Skeletal muscle satellite cell (primary cell): ENCODE measurements around the gene ADAM12.

Experiments used
- H3K27me3 ChIP-seq: 2 replicates; pipeline ENCODE4 v1.7.0; 2013; ENCODE audit warnings: low read length; ENCODE audit not compliant: control insufficient read depth, insufficient read depth
- H3K36me3 ChIP-seq: 2 replicates; pipeline ENCODE4 v1.7.0; 2013; ENCODE audit warnings: mild to moderate bottlenecking, control low read depth, low read length; ENCODE audit not compliant: insufficient read depth
- H3K4me1 ChIP-seq: 2 replicates; pipeline ENCODE4 v1.7.0; 2013; ENCODE audit warnings: low read length; ENCODE audit not compliant: control insufficient read depth, insufficient read depth
- H3K4me2 ChIP-seq: 2 replicates; pipeline ENCODE4 v1.7.0; 2013; ENCODE audit warnings: mild to moderate bottlenecking, low read length
- H3K4me3 ChIP-seq: 2 replicates; pipeline ENCODE4 v1.7.0; 2013; ENCODE audit warnings: low read length
- H3K9ac ChIP-seq: 2 replicates; pipeline ENCODE4 v1.7.0; 2013; ENCODE audit warnings: mild to moderate bottlenecking, low read depth, low read length, moderate library complexity
- H3K9me3 ChIP-seq: replicated peaks from 2 replicates; pipeline ENCODE4 v1.7.0; 2013; ENCODE audit warnings: mild to moderate bottlenecking, control low read depth, low read length

Gene ADAM12

DNA sequence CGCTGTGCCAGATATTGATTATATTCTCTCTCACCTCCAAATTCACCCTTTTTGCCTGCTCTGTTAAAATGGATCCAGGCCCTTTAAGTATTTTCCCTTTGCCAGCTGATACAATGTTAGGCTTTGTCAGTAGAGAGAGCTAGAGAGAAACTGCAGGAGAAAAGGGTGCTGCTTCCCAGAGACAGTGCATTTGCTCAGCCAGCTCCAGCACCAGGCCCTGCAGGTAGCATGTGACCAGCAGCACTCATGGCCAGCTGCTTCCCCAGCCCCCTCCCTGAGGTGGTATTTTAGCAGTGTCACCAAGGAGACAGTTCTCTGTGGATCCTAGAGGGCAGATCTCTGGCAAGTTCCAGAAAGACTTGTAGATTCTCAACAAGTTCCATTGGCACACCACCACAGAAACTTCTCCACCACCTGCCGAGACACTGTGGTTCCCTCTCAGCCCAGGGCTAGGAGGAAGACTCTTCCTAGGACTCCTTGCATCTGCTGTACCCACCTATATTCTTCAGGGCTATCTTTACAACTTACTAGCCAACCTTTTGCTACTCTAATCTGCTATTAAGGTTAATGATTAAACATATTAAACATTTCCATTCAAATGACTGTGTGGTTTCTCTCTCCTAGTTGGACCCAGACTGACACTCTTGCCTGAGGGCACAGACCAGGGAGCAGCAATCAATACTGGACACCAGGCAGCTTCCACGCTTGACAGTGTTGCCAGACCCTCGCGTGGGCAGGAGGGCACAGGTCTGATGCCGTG is 35.6 kb upstream of the ADAM12 start:
- Histone ChIP-seq H3K9me3 (peaks cover 11% of the 10 kb centered on the region), H3K4me1 (peaks cover 26% of the 10 kb centered on the region), H3K4me3 (no peak overlapping the region), H3K4me2 (no peak overlapping the region), H3K9ac (no peak overlapping the region), H3K36me3 (no peaks in the 10 kb centered on the region), H3K27me3 (no peaks in the 10 kb centered on the region)

DNA sequence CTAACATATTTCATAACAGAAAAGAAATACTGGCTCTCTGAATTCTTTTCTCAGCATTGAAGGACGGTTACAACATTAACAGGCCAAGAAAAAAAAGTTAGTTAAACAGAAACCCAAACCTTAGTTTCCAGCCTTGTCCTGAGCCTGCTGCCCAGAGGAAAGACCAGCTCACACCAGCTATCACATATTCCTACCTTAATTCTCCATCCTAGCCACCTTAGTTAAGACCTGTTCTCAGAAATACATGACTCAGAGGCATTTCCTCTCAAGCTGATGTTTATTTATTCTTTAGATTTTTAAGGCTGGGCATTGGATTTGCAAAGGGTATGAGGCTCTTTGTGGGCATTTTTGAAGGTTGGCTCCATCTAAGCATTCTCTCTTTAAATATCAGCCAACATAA is 34.3 kb upstream of the ADAM12 start:
- peaks cover 11% of the 10 kb centered on the region for H3K9me3 ChIP-seq
- no peaks in the 10 kb centered on the region for H3K36me3 ChIP-seq
- peak overlapping the region; percentile 44 for H3K9ac ChIP-seq
- H3K4me3 ChIP-seq = no peak overlapping the region
- H3K4me1 ChIP-seq = peaks cover 26% of the 10 kb centered on the region
- H3K4me2 ChIP-seq = no peak overlapping the region
- H3K27me3 ChIP-seq = no peaks in the 10 kb centered on the region

DNA sequence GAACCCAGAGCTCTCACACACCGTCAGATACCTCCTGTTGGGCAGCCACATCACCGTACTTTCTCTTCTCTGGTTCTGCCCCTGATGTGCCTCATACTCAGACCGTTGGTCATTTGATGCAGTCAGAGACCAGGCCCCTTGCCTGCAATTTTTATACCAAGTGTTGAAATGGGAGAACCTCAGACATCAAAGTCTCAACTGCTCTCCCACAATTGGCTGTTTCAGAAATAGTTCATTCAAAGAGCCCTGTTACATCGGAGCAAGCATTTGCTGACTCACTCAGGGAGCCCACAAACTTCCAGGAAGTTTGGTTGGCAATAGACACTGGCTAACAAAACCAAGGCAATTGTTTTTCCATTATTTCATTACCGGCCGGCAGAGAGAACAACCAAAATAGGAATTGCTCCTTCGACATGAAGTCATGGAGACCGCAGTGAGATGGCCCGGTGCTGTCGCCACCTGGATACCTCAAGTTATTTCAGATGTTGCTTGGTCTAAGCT is 33.5 kb upstream of the ADAM12 start:
- peak overlapping the region; percentile 57 for H3K9ac ChIP-seq
- no peaks in the 10 kb centered on the region for H3K36me3 ChIP-seq
- peaks cover 26% of the 10 kb centered on the region for H3K4me1 ChIP-seq
- no peaks in the 10 kb centered on the region for H3K27me3 ChIP-seq
- H3K4me3 ChIP-seq = peak overlapping the region; percentile 16
- peak overlapping the region; percentile 57 for H3K4me2 ChIP-seq
- peaks cover 11% of the 10 kb centered on the region for H3K9me3 ChIP-seq

DNA sequence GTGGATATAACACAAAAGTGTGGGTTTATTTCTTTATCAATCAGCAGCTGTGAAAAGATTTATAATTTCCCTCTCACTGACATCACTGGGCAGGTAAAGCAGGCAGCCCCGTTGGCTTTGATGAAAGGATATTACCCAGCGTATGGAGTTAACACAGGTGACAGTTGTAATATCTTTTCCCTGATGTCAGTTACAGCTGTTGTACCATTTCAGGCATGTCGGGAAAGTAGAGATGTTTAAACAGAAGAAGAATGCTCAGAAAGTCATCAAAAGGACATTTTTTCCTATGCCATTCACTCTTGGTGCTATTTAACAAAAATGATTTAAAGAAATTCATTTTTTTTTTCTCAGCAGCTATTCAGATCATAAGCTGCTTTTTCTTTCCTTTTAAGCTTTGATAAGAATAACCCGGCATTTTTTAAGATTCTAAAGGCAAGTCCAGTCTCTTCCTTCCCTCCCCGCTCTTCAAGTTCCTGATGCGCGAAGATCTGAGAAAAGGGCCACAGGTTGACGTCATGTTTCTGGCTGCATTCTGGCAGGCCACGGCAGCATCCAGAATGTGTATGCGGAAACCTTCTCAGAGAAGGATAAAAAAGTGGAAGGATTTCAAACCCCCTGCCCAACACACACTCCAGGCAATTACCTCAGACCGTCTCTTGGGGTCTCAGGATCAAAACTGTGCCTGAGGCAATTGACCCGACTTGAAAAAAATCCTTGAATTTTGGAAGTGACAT is 32.5 kb upstream of the ADAM12 start:
- peaks cover 11% of the 10 kb centered on the region for H3K9me3 ChIP-seq
- no peaks in the 10 kb centered on the region for H3K27me3 ChIP-seq
- H3K9ac ChIP-seq = peak overlapping the region; percentile 57
- H3K4me1 ChIP-seq = peaks cover 26% of the 10 kb centered on the region
- peak overlapping the region; percentile 57 for H3K4me2 ChIP-seq
- no peaks in the 10 kb centered on the region for H3K36me3 ChIP-seq
- no peak overlapping the region for H3K4me3 ChIP-seq

DNA sequence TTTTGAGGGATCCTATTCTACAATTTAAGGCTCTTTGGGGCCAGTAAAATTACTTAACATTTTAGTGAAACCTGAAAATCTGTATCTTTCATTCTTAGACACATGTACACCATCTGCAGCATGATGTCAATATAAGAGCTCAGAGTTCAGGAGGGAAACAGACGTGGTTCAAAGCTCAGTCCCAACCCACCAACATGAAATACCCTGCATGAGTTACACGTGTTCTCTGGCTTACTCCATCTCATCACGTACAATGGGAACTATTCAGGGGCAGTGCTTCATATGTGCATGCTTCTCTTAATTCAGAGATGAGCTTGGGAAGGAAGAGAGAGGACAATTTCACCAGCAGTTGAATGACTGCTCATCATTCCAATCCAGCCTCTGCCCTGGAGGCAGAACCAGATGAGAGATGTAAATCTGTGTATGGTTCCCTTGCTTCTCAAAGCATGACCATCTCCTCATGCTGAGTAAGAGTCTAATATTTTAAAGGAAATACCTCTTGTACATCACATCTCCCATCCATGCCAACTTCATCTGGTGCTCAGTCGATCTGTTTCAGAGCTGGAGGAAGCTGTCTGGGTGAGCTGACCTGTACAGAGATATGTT is 29.0 kb upstream of the ADAM12 start:
- no peak overlapping the region for H3K4me3 ChIP-seq
- no peaks in the 10 kb centered on the region for H3K9me3 ChIP-seq
- peaks cover 16% of the 10 kb centered on the region for H3K4me1 ChIP-seq
- H3K36me3 ChIP-seq = no peaks in the 10 kb centered on the region
- no peak overlapping the region for H3K9ac ChIP-seq
- no peaks in the 10 kb centered on the region for H3K27me3 ChIP-seq
- no peak overlapping the region for H3K4me2 ChIP-seq

DNA sequence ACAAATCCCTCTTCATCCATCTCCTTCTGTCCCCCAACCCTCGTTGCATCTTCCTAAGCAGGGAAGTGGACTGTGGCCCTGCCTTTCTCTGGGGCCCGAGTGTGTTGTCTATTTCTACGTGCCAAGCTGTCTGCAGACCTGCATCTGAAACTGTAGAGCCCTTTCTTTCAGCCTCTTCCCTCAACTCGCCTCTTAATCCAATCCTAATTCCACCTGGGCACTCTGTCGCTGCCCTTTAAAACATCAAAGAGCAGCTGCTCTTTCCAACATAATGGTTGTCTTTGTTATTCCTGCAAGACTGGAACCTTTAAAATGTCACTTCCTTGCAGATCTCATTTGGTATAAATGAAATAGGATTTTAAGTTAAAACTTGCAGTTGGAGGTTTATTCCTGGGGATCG is 21.5 kb upstream of the ADAM12 start:
- no peak overlapping the region for H3K9ac ChIP-seq
- H3K27me3 ChIP-seq = no peaks in the 10 kb centered on the region
- no peaks in the 10 kb centered on the region for H3K9me3 ChIP-seq
- H3K36me3 ChIP-seq = no peaks in the 10 kb centered on the region
- no peak overlapping the region for H3K4me3 ChIP-seq
- peaks cover 2% of the 10 kb centered on the region for H3K4me1 ChIP-seq
- H3K4me2 ChIP-seq = no peak overlapping the region

DNA sequence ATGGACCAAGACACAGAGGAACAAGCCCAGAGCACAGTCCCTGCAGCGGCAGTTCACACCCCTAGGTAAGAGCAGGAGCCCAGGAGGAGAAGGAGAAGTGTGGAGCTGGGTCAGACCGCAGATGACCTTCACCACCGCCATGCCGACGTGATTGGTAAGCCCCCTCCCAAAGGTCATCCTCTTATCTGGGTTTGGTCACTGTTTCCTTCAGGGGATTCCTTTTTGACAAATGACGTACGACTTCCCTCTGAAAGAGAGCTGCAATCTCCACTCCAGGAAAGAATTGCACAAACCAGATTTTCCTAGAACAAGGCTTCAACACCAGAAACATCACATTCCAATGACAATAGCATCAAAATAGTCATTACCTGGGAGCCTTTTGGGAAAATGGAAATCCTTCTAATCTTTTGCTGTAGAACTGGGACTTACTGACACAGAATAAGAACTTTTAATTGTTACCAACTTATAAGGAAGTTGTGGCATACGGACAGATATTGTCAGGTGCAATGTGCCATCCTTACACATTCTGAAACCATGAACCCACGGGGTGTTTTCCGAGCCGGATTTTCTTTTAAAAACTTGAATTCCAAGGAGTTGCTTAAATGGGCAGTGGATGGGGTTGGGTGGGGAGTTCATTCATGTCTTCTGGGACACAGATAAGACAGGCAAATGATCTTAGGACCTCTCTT is 20.8 kb upstream of the ADAM12 start:
- Histone ChIP-seq H3K27me3 (no peaks in the 10 kb centered on the region), H3K4me3 (no peak overlapping the region), H3K4me2 (no peak overlapping the region), H3K36me3 (no peaks in the 10 kb centered on the region), H3K9me3 (no peaks in the 10 kb centered on the region), H3K4me1 (peaks cover 2% of the 10 kb centered on the region), H3K9ac (no peak overlapping the region)

DNA sequence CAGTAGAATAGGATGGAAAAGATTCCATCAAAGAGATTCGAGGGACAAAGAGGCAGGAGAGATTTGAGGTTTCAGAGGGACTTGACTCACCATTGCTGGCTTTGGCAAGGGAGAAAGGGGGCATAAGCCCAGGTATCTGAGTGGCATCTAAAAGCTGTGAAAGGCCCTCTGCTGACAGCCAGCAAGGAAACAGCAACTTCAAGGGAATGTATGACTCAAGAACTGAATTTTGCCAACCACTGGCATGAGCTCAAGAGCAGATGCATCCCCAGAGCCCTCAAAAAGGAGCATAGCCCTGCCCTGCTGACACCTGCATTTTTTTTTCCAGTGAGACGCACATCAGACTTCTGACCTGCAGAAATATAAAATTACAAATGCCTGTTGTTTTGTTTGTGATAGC is 19.6 kb upstream of the ADAM12 start:
- no peak overlapping the region for H3K4me2 ChIP-seq
- H3K4me3 ChIP-seq = no peak overlapping the region
- H3K9ac ChIP-seq = no peak overlapping the region
- H3K36me3 ChIP-seq = no peaks in the 10 kb centered on the region
- no peaks in the 10 kb centered on the region for H3K27me3 ChIP-seq
- peaks cover 2% of the 10 kb centered on the region for H3K4me1 ChIP-seq
- H3K9me3 ChIP-seq = no peaks in the 10 kb centered on the region

DNA sequence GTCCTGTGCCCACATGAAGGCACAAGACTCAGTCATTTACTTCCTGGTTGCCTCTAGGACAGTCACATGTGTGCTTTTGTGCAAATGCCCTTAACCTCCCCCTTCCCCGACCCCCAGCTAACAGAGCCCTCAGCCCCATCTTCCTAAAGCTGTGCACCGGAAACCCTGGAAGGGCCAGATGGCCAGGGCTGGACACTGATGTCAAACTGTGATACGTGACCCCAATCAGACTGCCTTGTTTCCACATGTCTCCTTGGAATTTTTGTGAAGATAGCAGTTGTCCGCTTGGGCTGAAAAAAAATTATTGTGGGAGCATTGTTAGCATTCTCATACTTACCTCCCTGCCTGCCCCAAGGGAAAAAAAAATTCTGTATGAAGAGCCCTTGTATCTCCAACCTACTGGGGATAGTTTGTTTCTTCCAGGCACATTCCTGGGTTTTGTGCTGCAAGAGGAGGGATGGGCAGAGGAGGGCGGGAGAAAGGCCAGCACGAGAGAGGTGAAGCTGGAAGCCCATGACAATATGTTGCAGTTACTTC is 17.0 kb upstream of the ADAM12 start:
- H3K4me1 ChIP-seq = peaks cover 2% of the 10 kb centered on the region
- H3K4me2 ChIP-seq = no peak overlapping the region
- no peaks in the 10 kb centered on the region for H3K9me3 ChIP-seq
- H3K4me3 ChIP-seq = no peak overlapping the region
- H3K9ac ChIP-seq = no peak overlapping the region
- no peaks in the 10 kb centered on the region for H3K36me3 ChIP-seq
- no peaks in the 10 kb centered on the region for H3K27me3 ChIP-seq

DNA sequence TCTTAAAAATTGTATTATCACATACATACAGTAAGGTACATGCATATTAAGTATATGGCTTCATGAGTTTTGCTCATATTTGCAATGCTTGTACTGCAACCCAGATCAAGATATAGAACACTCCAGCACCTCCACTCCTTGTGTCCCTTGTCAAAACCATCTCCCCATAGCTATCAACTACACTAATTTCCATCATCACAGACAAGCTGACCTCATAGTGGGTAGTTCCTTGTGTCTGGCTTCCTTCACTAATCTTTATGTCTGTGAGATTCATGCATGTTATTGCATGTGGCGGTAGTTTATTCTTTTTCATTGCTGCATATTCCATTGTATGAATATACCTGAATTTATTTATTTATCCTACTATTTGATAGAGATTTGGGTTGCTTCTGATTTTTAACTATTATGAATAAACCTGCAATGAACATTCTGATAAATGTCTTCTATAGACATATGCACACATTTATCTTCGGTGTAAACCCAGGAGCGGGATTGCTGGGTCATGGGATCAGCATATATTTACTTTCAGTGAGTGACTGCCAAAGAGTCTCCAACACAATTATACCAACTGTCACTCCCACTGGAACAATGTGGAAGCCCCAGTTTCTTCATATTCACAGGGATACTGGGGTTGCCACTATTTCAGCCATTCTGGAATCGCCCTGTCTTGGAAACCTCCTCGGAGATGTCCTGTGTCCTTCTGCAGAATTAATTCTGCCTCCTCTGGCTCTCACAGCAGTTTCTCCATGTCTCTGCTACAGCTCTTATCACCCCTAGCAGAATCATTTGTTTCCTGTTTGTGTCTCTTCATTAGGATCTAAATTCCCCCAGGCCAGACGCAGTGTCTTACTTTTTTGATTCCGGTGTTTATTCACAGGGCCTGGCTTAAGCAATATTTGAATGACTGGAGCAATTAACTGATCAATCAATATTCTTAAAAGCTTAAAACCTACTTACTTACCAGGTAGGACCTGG is 14.7 kb upstream of the ADAM12 start:
- H3K4me2 ChIP-seq = no peak overlapping the region
- H3K27me3 ChIP-seq = no peaks in the 10 kb centered on the region
- H3K4me3 ChIP-seq = no peak overlapping the region
- H3K36me3 ChIP-seq = no peaks in the 10 kb centered on the region
- no peaks in the 10 kb centered on the region for H3K9me3 ChIP-seq
- no peak overlapping the region for H3K9ac ChIP-seq
- H3K4me1 ChIP-seq = peaks cover 14% of the 10 kb centered on the region
